Cardiac muscle cell (in vitro differentiated cells and primary cell): ENCODE measurements around the gene NR2C2. TPM values are rescaled to one million over a fixed set of nuclear protein-coding genes. Genes with fewer than 3 reads are reported as not detected.

ENCODE experiments used
- DNase-seq, 2 donors: peaks; one replicate each; pipeline versions ENCODE4 v3.0.0 to v3.0.0-alpha.2; 2010 to 2017; ENCODE audit warnings: low read depth in 1 of 2, low spot score in 1 of 2
- H3K27ac ChIP-seq: fragments of 200-600 bp; sonication (generic); 2 replicates; pipeline ENCODE4 v1.5.1; 2016
- H3K27me3 ChIP-seq: fragments of 200-600 bp; sonication (generic); 2 replicates; pipeline ENCODE4 v1.6.0; 2016; ENCODE audit warnings: control low read depth
- H3K36me3 ChIP-seq: fragments of 200-600 bp; sonication (generic); 2 replicates; pipeline ENCODE4 v1.5.1; 2016; ENCODE audit warnings: control low read depth
- H3K4me1 ChIP-seq: fragments of 200-600 bp; sonication (generic); 2 replicates; pipeline ENCODE4 v1.8.1; 2017; ENCODE audit warnings: low read depth, mild to moderate bottlenecking, mixed run types
- H3K4me3 ChIP-seq: fragments of 200-600 bp; sonication (generic); 2 replicates; pipeline ENCODE4 v1.5.1; 2016; ENCODE audit warnings: mild to moderate bottlenecking
- H3K9me3 ChIP-seq: fragments of 200-600 bp; sonication (generic); 2 replicates; pipeline ENCODE4 v1.5.1; 2017; ENCODE audit warnings: low read depth, mild to moderate bottlenecking, control low read depth
- polyA plus RNA-seq: library from polyadenylated mRNA; unstranded; fragments of >200 nt; fragmentation: Nextera tagmentation; extraction: Ambion mirVana; gene quantifications from 2 replicates; pipeline ENCODE4 v1.2.1, GENCODE V29; 2016
- total RNA-seq: library from RNA; depleted of rRNA; stranded (reverse); fragments of >200 nt; gene quantifications from 2 replicates; pipeline ENCODE4 v1.2.3, GENCODE V29; 2016
- TF ChIP-seq, protein P1 (sequence below): IDR thresholded peaks from 2 replicates; pipeline ENCODE4 v1.5.1; 2012; ENCODE audit warnings: low read depth, mild to moderate bottlenecking, low read length

The NR2C2 gene
- total and polyA plus RNA-seq, 2 experiments from 2014 or later = 16.2 to 26.5 TPM

DNA sequence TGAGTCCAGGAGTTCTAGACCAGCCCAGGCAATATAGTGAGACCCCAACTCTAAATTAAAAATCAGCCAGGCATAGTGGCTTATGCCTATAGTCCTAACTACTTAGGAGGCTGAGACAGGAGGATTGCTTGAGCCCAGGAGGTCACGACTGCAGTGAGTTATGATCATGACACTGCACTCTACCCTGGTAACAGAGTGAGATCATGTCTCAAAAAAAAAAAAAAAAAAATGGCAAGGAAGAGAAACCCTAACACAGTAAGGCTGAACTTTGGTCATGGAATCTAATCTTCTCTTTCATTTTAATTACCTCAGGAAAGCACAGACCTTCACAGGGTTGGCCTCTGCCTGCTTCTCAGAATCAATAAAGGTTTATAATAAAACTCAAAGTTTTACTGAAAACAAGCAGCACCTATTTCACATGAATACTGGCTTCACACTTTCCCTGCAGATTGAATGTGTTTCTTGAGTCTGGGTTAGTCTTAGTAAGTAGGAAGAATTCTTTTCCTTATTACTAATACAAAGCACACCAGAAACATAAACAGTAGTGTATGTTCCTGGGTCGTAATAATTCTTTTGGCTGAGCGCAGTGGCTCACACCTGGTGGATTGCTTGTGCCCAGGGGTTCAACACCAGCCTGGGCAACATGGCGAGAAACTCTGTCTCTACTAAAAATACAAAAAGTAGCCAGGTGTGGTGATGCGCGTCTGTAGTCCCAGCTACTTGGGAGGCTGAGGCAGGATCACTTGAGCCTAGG lies 11.6 kb upstream of the NR2C2 start:
- H3K9me3 ChIP-seq = no peaks in the 10 kb centered on the region
- H3K36me3 ChIP-seq = no peaks in the 10 kb centered on the region
- TF ChIP-seq, protein P1, sequence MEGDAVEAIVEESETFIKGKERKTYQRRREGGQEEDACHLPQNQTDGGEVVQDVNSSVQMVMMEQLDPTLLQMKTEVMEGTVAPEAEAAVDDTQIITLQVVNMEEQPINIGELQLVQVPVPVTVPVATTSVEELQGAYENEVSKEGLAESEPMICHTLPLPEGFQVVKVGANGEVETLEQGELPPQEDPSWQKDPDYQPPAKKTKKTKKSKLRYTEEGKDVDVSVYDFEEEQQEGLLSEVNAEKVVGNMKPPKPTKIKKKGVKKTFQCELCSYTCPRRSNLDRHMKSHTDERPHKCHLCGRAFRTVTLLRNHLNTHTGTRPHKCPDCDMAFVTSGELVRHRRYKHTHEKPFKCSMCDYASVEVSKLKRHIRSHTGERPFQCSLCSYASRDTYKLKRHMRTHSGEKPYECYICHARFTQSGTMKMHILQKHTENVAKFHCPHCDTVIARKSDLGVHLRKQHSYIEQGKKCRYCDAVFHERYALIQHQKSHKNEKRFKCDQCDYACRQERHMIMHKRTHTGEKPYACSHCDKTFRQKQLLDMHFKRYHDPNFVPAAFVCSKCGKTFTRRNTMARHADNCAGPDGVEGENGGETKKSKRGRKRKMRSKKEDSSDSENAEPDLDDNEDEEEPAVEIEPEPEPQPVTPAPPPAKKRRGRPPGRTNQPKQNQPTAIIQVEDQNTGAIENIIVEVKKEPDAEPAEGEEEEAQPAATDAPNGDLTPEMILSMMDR = no peak
- H3K27ac ChIP-seq = no peak overlapping the region
- no peaks in the 10 kb centered on the region for H3K27me3 ChIP-seq
- peaks cover 2% of the 10 kb centered on the region for H3K4me1 ChIP-seq
- DNase-seq = no peak
- no peak overlapping the region for H3K4me3 ChIP-seq

DNA sequence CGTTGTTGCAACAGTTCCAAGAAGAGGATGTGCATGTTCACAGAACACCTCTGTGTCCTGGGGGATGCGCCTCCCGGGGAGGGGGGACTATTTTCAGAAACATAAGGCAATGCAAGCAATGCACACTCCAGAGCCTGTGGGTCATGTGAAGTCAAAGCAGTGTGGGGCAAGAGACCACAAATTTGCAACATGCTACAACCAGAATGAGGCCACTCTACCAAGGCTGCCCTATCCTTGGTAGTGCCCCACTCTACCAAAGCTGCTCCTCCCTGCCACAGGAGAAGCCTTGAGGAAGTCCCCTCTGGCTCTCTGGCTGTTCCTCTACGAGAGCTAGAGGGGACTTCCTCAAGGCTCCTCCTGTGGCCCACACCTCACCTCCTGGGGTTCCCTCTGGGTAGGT lies 8.4 kb upstream of the NR2C2 start:
- Histone ChIP-seq H3K4me3 (no peak overlapping the region), H3K27me3 (no peaks in the 10 kb centered on the region), H3K9me3 (no peaks in the 10 kb centered on the region), H3K4me1 (peaks cover under 1% of the 10 kb centered on the region), H3K27ac (no peak overlapping the region), H3K36me3 (peaks cover 4% of the 10 kb centered on the region)
- no peak for DNase-seq
- TF ChIP-seq, protein P1 = no peak

DNA sequence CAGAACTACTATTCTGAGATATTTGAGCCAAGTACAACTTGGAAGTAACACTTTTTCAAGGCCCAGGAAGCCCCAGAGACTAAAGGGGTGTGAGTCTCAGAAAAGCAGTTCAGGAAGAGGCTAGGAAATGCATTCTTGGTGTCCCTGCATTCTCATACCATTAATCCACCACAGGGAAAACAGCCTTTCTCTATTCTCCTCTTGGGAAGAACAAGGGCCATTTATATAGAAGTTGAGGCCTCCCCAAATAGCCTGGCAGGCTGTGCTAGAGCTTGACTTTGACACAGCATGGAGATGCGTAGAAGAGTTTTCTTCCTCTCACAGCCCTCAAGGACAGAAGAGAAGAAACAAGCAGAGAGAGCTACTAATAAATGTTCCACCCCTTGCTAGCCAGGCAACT lies 5.5 kb upstream of the NR2C2 start:
- H3K36me3 ChIP-seq = peaks cover 14% of the 10 kb centered on the region
- H3K27ac ChIP-seq = peak overlapping the region; percentile 60
- DNase-seq = no peak
- peaks cover 9% of the 10 kb centered on the region for H3K4me1 ChIP-seq
- TF ChIP-seq, protein P1 = no peak
- no peaks in the 10 kb centered on the region for H3K9me3 ChIP-seq
- H3K4me3 ChIP-seq = no peak overlapping the region
- no peaks in the 10 kb centered on the region for H3K27me3 ChIP-seq

DNA sequence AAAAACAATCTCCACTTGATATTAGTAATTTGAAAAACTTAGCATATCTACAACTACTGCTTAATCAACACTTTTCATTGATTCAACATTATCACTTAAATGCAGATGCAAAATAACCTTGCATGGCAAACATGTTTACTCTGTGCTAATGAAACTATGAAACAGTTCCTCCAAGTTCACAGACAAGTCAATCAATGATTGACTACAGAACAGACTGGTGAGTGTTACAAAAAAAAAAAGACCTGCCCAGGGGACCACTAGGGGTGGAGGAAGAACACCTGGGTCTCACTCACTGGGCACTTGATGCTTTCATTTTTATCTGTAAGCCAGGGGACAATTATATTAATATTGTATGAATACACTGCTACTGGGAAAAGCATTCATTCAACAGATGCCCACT lies 4.3 kb upstream of the NR2C2 start:
- H3K4me3 ChIP-seq = no peak overlapping the region
- H3K9me3 ChIP-seq = no peaks in the 10 kb centered on the region
- peaks cover 14% of the 10 kb centered on the region for H3K36me3 ChIP-seq
- no peak for DNase-seq
- no peak overlapping the region for H3K27ac ChIP-seq
- TF ChIP-seq, protein P1 = no peak
- no peaks in the 10 kb centered on the region for H3K27me3 ChIP-seq
- peaks cover 9% of the 10 kb centered on the region for H3K4me1 ChIP-seq

DNA sequence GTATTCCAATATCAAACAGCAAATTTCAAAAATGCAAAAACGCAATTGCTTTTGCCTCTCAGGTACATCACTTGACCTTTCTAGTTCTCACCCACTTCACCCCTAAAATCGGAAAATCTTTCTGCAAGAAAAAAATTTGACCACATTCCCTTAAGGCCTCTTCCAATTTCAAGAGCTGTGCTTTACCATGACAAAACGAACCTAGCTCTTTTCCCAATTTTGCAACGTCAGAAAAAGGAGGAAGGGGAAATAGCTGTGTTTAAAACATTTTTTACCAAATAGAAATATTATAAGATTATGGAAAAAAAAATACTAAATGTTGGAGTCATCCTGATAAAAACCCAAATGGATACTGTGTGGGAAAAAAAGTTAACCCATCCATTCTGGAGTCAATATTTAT lies 1.1 kb upstream of the NR2C2 start:
- DNase-seq = no peak
- H3K36me3 ChIP-seq = peaks cover 14% of the 10 kb centered on the region
- peaks cover 16% of the 10 kb centered on the region for H3K4me1 ChIP-seq
- TF ChIP-seq, protein P1 = no peak
- no peaks in the 10 kb centered on the region for H3K27me3 ChIP-seq
- H3K4me3 ChIP-seq = peak overlapping the region; percentile 53
- H3K27ac ChIP-seq = peak overlapping the region; percentile 98
- no peaks in the 10 kb centered on the region for H3K9me3 ChIP-seq
